Transverse colon (tissue), 4 donors: ENCODE data around the gene KLF13. TPM values are rescaled to one million over a fixed set of nuclear protein-coding genes. Genes with fewer than 3 reads are reported as not detected.
A peak's percentile ranks its signal among the peaks of the same experiment; 100 is the strongest.

Experiments
- DNase-seq: peaks from one replicate; pipeline ENCODE4 v3.0.0-alpha.2; 2019
- H3K27ac ChIP-seq, 4 donors: fragments of 200-600 bp; sonication (generic); 2 replicates each; pipeline ENCODE4 v1.5.1; 2016 to 2018; ENCODE audit warnings: inconsistent platforms in 4 of 4
- H3K27me3 ChIP-seq: fragments of 200-600 bp; sonication (generic); 2 replicates; pipeline ENCODE4 v1.5.1; 2017; ENCODE audit warnings: inconsistent platforms
- H3K36me3 ChIP-seq, 4 donors: fragments of 200-600 bp; sonication (generic); 2 replicates each; pipeline ENCODE4 v1.5.1; 2017 to 2019; ENCODE audit warnings: inconsistent platforms in 4 of 4
- H3K4me1 ChIP-seq, 4 donors: fragments of 200-600 bp; sonication (generic); 2 replicates each; pipeline ENCODE4 v1.5.1; 2017 to 2020; ENCODE audit warnings: inconsistent platforms in 4 of 4
- H3K4me3 ChIP-seq, 4 donors: fragments of 200-600 bp; sonication (generic); 1 replicate in 1 of 4; 2 replicates in 3 of 4; pipeline versions ENCODE4 v1.5.1 to v1.6.1; 2017 to 2019; ENCODE audit warnings: inconsistent platforms in 4 of 4
- H3K9me3 ChIP-seq, 2 donors: fragments of 200-600 bp; sonication (generic); 2 replicates each; pipeline ENCODE4 v1.5.1; 2017 to 2019; ENCODE audit warnings: inconsistent platforms in 2 of 2
- EP300 ChIP-seq: sonication (generic); formaldehyde crosslinking; IDR thresholded peaks from one replicate; pipeline ENCODE4 v1.6.1; 2017; ENCODE audit warnings: antibody characterized with exemption, low read depth
- POLR2A ChIP-seq: fragments of 450-650 bp; IDR thresholded peaks from one replicate; pipeline ENCODE4 v1.6.1; 2016; ENCODE audit warnings: antibody characterized with exemption, mild to moderate bottlenecking, moderate library complexity
- POLR2AphosphoS5 ChIP-seq, 3 donors: sonication (generic); formaldehyde crosslinking; IDR thresholded peaks; one replicate each; pipeline ENCODE4 v1.6.1; 2016; ENCODE audit warnings: antibody characterized with exemption in 3 of 3
- WGBS, 2 donors: methylation state at CpG; one replicate each; pipeline ENCODE4 v1.1.5; 2018; ENCODE audit warnings: low coverage in 1 of 2; 5-methylcytosine and 5-hydroxymethylcytosine counted together
- in situ Hi-C, 4 donors: fragments of 200-750 bp; cut with MboI; loops; one replicate each; pipeline versions ENCODE4 v1.15.0 to v1.15.1; 2017; ENCODE audit warnings: low sequenced_read_pairs in 3 of 4, low pct_ligation_motif_present in 1 of 4, low pct_unique_long_range_greater_than_20kb in 1 of 4
- intact Hi-C: fragments of 100-400 bp; cut with DNase I; formaldehyde crosslinking; loops from one replicate; pipeline ENCODE4 v1.15.1; 2023; ENCODE audit warnings: low total_unique reads
- total RNA-seq, 4 donors: library from RNA; depleted of rRNA; stranded (reverse); fragments of >200 nt; gene quantifications; one replicate each; pipeline ENCODE4 v1.1.0, GENCODE V29; 2016
- TF ChIP-seq, protein P1 (sequence below), 5 experiments: fragments of 200-600 bp in 3 of 5; fragments of 450-650 bp in 2 of 5; sonication (generic) in 3 of 5; IDR thresholded peaks; 1 replicate in 2 of 5; 2 replicates in 3 of 5; pipeline ENCODE4 v1.5.1; 2016 to 2017; ENCODE audit warnings: antibody characterized with exemption in 5 of 5, inconsistent platforms in 3 of 5, mild to moderate bottlenecking in 2 of 5, moderate library complexity in 1 of 5

KLF13 gene
- total RNA-seq, 4 donors from 2014 or later: 39.0 to 81.2 (median 68.8) TPM

DNA sequence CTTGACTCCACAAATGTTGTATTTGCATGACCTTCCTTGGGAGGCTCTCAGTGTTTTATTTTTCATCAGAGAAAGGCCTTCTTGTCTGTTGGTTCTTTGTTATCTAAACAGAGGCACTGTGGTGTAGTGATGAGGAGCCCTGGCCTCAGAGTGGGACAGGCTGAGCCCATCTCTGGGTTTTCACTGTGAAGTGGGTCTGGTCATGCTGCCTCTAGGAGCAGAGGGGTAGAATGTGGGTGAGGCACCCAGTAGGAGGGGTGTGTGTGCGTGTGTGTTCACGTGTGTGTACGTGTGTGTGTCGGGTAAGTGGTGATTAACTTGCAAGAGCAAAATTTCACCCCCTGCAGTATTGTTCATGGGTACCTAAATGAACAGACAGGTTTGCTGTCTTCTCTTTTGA lies 14.4 kb downstream of the KLF13 start:
- 81% methylated on average over 4 of the region's 4 CpGs; no CpG with 5 or more reads in 1 of the 2 donors for WGBS, 2 donors
- Histone ChIP-seq H3K9me3 (no peaks in the 10 kb centered on the region), H3K36me3 (no peaks in the 10 kb centered on the region), H3K27ac (no peak overlapping the region), H3K4me3 (no peak overlapping the region), H3K4me1 (peaks cover 66 to 100% (median 85%) of the 10 kb centered on the region in 4 donors), H3K27me3 (no peaks in the 10 kb centered on the region)
- intact Hi-C loops (no loop called here), in situ Hi-C loops (no loop called here)
- DNase-seq: no peak
- no peak for TF ChIP-seq EP300
- TF ChIP-seq, protein P1, sequence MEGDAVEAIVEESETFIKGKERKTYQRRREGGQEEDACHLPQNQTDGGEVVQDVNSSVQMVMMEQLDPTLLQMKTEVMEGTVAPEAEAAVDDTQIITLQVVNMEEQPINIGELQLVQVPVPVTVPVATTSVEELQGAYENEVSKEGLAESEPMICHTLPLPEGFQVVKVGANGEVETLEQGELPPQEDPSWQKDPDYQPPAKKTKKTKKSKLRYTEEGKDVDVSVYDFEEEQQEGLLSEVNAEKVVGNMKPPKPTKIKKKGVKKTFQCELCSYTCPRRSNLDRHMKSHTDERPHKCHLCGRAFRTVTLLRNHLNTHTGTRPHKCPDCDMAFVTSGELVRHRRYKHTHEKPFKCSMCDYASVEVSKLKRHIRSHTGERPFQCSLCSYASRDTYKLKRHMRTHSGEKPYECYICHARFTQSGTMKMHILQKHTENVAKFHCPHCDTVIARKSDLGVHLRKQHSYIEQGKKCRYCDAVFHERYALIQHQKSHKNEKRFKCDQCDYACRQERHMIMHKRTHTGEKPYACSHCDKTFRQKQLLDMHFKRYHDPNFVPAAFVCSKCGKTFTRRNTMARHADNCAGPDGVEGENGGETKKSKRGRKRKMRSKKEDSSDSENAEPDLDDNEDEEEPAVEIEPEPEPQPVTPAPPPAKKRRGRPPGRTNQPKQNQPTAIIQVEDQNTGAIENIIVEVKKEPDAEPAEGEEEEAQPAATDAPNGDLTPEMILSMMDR (IDR thresholded peaks at IDR 0.05): no peak
- TF ChIP-seq POLR2AphosphoS5 (IDR thresholded peaks at IDR 0.05): no peak

DNA sequence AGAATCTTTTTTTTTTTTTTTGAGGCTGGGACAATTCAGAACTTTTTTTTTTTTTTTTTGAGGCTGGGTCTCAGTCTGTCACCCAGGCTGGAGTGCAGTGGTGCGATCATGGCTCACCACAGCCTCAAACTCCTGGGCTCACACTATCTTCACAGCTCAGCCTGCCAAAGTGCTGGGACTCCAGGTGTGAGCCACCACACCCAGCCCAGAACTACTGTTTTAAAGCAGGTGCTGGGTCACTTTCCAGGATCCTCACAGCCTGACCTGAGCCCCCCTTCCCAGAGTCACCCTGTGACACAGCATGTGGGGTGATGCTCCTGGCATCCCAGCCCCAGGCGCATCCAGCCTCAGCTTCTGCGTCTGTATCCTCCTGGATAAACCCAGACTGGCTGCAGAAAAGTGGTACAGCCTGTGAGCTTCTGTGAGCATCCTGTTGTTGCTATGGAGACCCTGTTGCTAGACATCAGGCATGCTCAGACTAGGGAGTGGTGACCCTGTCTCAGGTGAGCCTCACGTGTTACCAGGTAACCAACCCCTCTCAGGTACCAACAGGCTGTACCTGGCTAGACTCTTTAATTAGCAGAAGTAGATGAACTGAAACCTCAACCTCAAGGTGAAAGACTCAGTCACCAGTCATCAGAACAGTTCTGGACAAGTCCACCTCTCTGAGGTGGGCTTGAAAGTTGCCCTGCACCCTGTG lies 15.0 kb downstream of the KLF13 start:
- no peaks in the 10 kb centered on the region for H3K9me3 ChIP-seq
- 80% methylated on average over 4 of the region's 4 CpGs; no CpG with 5 or more reads in 1 of the 2 donors for WGBS, 2 donors
- H3K36me3 ChIP-seq: no peaks in the 10 kb centered on the region
- H3K4me1 ChIP-seq: peaks cover 65 to 100% (median 83%) of the 10 kb centered on the region in 4 donors
- peak overlapping the region; percentile 78 to 86 (median 82) for H3K27ac ChIP-seq
- H3K4me3 ChIP-seq: no peak overlapping the region
- no peak for DNase-seq
- H3K27me3 ChIP-seq: no peaks in the 10 kb centered on the region
- in situ Hi-C loops: no loop called here
- no peak for TF ChIP-seq POLR2A
- TF ChIP-seq POLR2AphosphoS5 (IDR thresholded peaks at IDR 0.05): no peak
- TF ChIP-seq, protein P1 (IDR thresholded peaks at IDR 0.05): no peak
- no peak for TF ChIP-seq EP300
- intact Hi-C loops: no loop called here

DNA sequence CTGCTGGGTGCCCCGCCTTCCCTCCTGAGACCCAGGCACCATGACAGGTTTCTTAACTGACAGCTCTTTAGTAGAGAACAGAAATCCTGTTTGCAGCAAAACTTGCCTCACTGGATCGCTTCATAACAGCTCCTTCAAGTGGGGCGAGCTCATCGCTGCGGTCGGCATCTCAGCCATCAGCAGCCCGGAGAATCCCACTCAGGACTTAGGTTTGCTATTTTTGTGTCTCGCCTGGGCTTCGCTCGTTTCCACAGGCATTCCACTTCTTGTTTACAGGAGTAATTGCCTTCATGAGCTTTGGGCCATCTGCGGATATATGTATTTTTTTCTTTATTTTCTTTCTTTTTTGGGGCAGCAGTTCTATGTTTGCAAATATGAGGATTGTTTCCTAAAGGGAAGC lies 15.7 kb downstream of the KLF13 start:
- TF ChIP-seq POLR2AphosphoS5 (IDR thresholded peaks at IDR 0.05): no peak
- no peak for TF ChIP-seq EP300
- TF ChIP-seq, protein P1 (IDR thresholded peaks at IDR 0.05): no peak
- TF ChIP-seq POLR2A: no peak
- no peaks in the 10 kb centered on the region for H3K36me3 ChIP-seq

DNA sequence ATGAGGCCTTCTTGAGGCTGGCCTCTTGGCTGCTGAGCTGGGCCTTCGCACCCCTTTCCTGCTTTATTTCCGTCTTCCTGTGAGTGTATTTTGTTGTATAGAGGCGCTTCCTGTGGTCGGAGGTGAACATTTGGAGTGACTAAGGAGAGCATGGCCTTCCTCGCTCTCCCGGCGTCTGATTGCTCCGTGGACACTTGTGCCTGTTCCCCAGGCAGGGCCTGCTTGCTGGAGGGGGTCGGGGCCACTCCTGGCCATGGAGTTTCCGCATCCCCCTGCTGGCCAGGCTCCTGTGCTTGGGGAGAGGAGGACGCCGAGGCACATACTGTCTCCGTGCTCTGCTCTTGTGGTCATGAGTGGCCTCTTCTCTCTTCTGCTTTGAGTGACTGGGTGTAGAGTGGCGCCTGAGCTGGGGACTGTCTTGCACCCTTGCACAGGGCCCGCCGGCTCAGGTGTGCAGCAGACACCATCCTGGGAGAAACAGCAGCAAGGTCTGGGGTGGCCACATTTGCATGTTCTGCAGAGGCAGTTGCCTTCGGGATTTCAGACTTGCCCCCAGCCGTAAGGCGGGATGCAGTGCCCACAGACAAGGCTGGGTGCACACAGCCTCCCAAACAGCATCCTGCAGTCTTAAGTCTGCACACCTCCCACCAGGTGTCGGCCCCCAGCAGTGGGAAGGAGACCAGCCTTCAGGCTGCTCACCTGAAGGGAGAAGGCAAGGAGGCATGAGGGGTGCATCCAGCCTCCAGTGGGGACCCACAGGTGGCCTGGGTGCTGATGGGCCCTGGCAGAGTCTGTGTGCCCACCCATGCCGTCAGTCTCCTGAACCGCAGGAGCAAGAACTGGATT lies 16.4 kb downstream of the KLF13 start:
- H3K27ac ChIP-seq: peak overlapping the region; percentile 78 to 86 (median 82)

More for the DNA sequence above, 15.7 kb downstream of the KLF13 start:
- in situ Hi-C loops (no loop called here), intact Hi-C loops (no loop called here)
- no peak for DNase-seq
- Histone ChIP-seq H3K27ac (peak overlapping the region; percentile 78 to 86 (median 82)), H3K9me3 (no peaks in the 10 kb centered on the region), H3K4me1 (peaks cover 66 to 100% (median 84%) of the 10 kb centered on the region in 4 donors), H3K4me3 (no peak overlapping the region), H3K27me3 (no peaks in the 10 kb centered on the region)
- WGBS, 2 donors: 88% methylated on average over 10 of the region's 11 CpGs; no CpG with 5 or more reads in 1 of the 2 donors

More for the DNA sequence above, 16.4 kb downstream of the KLF13 start:
- in situ Hi-C loops: no loop called here
- TF ChIP-seq POLR2A: no peak
- TF ChIP-seq EP300: no peak
- no peak for TF ChIP-seq POLR2AphosphoS5 (IDR thresholded peaks at IDR 0.05)
- TF ChIP-seq, protein P1 (IDR thresholded peaks at IDR 0.05): no peak
- Histone ChIP-seq H3K27me3 (no peaks in the 10 kb centered on the region), H3K9me3 (no peaks in the 10 kb centered on the region), H3K36me3 (no peaks in the 10 kb centered on the region), H3K4me1 (peaks cover 63 to 100% (median 84%) of the 10 kb centered on the region in 4 donors), H3K4me3 (no peak overlapping the region)
- no peak for DNase-seq
- intact Hi-C loops: no loop called here
- 79% methylated on average over 21 of the region's 22 CpGs; no CpG with 5 or more reads in 1 of the 2 donors for WGBS, 2 donors
